SK-N-MC (cell line): ENCODE measurements around the gene ERBB4.
"Not testable (repeated sequence)": the region's sequence is repeated elsewhere in the genome, so short reads cannot be mapped to it uniquely, and the experiment has no call there.

ENCODE experiments used
- DNase-seq: peaks from one replicate; pipeline ENCODE4 v3.0.0-alpha.2; 2011; ENCODE audit warnings: low read depth, low spot score
- H3K27ac ChIP-seq: fragments of 200-600 bp; sonication (generic); 2 replicates; pipeline ENCODE4 v1.5.1; 2016; ENCODE audit warnings: mixed run types
- H3K36me3 ChIP-seq: fragments of 200-600 bp; sonication (generic); 2 replicates; pipeline ENCODE4 v1.6.1; 2017; ENCODE audit warnings: antibody characterized with exemption, low read length, mixed read lengths; ENCODE audit not compliant: insufficient read depth
- H3K4me3 ChIP-seq: fragments of 200-600 bp; sonication (generic); 2 replicates; pipeline ENCODE4 v1.5.1; 2016
- H3K9ac ChIP-seq: fragments of 200-600 bp; sonication (generic); 2 replicates; pipeline ENCODE4 v1.8.0; 2017; ENCODE audit warnings: mixed run types, mixed read lengths; ENCODE audit not compliant: insufficient read length
- H3K9me3 ChIP-seq: fragments of 200-600 bp; sonication (generic); 2 replicates; pipeline ENCODE4 v1.6.1; 2017; ENCODE audit warnings: low read depth, mild to moderate bottlenecking, antibody characterized with exemption, low read length, moderate library complexity, mixed read lengths
- EZH2 ChIP-seq: fragments of 200-600 bp; sonication (generic); IDR thresholded peaks from one replicate; pipeline ENCODE4 v1.6.1; 2017; ENCODE audit warnings: antibody characterized with exemption
- FOXP2 ChIP-seq: optimal IDR thresholded peaks from 2 replicates; pipeline ENCODE3; 2011; ENCODE audit warnings: mild to moderate bottlenecking, moderate library complexity; ENCODE audit not compliant: insufficient read depth; ENCODE audit errors: extremely low read length, control extremely low read depth
- POLR2AphosphoS5 ChIP-seq: IDR thresholded peaks from 2 replicates; pipeline ENCODE4 v1.6.1; 2012; ENCODE audit warnings: mild to moderate bottlenecking, low read depth, low read length, borderline replicate concordance

The ERBB4 gene

DNA sequence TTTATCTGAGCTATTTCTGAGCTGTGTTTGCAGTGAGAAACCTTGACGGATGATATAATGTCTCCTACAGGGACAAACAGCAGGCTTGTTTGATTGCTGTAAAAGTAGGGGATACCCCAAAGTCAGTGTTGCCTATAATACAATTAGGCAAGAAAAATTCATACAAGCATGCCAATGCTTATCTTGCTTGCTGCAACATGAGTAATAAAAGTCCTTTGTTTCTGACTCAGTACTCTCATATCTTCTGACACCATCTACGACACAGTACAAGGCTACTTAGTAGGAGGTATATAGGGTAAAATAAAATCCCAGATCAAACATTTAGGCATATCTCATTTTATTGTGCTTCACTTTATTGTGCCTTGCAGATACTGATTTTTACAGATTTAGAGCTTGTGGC lies 33.0 kb downstream of the ERBB4 start:
- Histone ChIP-seq H3K9me3 (no peaks in the 10 kb centered on the region), H3K4me3 (no peak overlapping the region), H3K9ac (no peak overlapping the region), H3K27ac (no peak overlapping the region), H3K36me3 (no peaks in the 10 kb centered on the region)
- TF ChIP-seq EZH2 (no peak), FOXP2 (no peak), POLR2AphosphoS5 (no peak)
- no peak for DNase-seq

DNA sequence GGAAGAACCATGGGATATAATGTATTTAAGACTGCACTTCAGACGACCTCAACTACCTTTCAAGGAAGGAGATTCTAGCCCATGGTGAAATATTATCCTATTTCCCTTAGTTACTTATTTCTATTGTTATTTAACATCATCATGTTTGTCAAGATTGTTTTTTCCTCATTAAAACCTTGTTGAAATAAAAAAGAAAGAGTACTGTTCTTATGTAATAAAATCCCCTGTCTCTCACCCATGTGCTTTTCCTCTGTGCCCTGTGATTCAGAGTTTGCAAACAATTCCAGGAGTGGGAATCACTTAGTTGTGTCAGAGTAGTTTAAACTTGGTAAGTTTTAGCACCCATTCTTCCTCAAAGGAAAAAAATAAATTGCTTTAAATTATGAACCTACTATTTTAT lies 43.6 kb downstream of the ERBB4 start:
- no peaks in the 10 kb centered on the region for H3K9me3 ChIP-seq
- H3K27ac ChIP-seq: peak overlapping the region; percentile 57; the same call in 1 of the 2 replicates
- no peak overlapping the region for H3K4me3 ChIP-seq
- H3K9ac ChIP-seq: no peak overlapping the region
- TF ChIP-seq FOXP2 (no peak), POLR2AphosphoS5 (no peak), EZH2 (no peak)
- no peaks in the 10 kb centered on the region for H3K36me3 ChIP-seq
- DNase-seq: no peak

DNA sequence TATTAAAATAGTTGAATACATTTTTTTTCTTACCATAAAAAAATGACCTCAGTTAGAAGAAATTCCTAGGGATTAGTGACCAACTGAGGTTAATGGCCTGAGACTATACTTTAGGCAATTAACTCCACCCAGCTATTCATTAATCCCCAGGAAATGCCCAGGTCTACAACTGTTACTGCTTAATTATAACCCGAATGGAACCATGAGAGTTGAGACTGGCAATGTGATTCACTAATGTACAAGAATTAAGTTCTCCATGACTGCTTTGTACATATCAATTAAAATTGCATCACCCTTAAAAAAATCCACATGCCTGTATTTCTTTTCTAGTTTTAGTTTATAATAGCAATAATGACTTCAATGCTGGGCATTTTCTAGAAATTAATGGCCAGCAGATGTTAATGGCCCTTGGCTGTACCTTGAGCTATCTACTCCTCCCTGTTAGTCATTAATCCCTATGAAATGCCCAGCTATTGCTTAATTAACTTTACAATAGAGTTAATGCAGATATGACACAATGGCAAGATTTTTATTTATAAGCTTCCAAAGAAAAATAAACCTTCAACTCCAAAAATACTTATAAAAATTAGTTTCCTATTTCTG lies 44.1 kb downstream of the ERBB4 start:
- Histone ChIP-seq H3K36me3 (no peaks in the 10 kb centered on the region), H3K4me3 (no peak overlapping the region), H3K9me3 (no peaks in the 10 kb centered on the region), H3K9ac (no peak overlapping the region), H3K27ac (peak overlapping the region; percentile 57)
- TF ChIP-seq FOXP2: no peak
- TF ChIP-seq EZH2: no peak
- TF ChIP-seq POLR2AphosphoS5: no peak
- DNase-seq: no peak

DNA sequence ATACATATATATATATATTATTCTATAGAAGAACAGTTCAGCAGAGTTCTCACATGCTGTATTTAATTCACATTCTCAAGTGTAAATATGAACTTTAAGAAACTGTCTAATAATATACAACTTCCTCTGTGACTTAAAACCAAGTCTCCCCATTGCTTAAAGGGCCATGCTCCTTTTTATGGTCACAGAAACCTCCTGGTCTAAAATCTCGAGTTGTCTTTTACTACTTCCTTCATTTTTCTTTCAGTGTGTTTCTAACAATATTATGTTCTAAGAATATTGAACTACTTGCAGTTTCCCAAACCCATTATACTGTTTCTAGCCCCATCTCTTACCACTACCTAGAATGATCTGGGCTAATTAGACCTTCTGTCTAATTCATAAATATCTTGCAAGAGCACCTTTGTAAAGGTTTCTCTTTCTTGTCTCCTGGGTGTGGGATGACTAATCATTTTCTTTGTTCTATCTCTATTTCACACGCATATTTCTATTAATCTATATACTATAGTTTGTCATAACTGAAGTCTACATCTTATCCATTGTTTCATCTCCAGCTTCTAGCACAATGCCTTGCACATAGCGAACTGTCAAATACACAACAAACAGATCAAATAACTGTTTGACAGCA lies 48.8 kb downstream of the ERBB4 start:
- Histone ChIP-seq H3K9ac (no peak overlapping the region), H3K27ac (no peak overlapping the region), H3K9me3 (no peaks in the 10 kb centered on the region), H3K4me3 (no peak overlapping the region), H3K36me3 (no peaks in the 10 kb centered on the region)
- DNase-seq: no peak
- TF ChIP-seq EZH2: no peak
- no peak for TF ChIP-seq FOXP2
- no peak for TF ChIP-seq POLR2AphosphoS5

DNA sequence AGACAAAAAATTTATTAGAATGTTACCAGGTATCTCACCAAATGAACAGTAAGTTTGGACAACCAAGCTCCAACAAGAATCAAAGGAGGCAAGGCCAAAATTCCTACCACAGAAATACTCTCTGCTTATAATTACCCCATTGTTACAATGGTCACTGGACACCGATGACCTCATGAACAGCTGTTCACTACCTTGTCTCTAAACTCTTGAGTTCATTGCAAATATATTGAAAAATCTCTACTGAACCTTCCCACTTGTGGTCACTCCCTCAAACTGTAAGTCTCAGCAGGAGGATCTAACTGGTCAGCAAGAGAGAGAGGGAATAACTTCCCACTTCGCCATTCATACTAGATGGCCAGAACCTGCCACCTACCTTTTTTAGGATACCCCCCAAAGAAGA lies 50.0 kb downstream of the ERBB4 start:
- Histone ChIP-seq H3K4me3 (no peak overlapping the region), H3K27ac (no peak overlapping the region), H3K36me3 (no peaks in the 10 kb centered on the region), H3K9ac (no peak overlapping the region), H3K9me3 (no peaks in the 10 kb centered on the region)
- no peak for TF ChIP-seq EZH2
- no peak for TF ChIP-seq FOXP2
- no peak for TF ChIP-seq POLR2AphosphoS5
- DNase-seq: no peak

DNA sequence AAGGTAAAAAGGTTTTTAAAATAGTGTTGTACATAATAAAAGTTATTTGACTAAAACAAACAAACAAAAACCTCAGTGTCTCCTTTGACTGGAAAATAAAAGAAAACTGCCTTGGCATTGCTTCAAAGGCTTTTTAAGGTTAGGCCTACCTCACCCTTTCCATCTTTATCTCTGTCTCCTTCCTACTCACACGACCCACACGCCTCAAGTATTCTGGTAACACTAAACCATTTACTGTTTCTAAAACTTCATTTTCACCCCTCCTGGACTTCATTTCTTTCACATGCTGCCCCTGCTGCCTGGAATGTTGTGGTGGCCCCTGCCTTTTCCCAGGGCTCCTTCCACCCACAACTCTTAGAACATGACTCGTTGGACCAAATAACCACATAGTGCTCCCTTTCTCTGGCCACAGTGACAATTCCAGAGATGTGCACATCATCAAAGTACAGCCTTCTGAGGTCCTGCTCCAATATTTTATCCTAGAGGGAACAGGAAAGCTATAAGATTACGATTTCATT lies 54.0 kb downstream of the ERBB4 start:
- TF ChIP-seq POLR2AphosphoS5 (no peak), EZH2 (no peak)

DNA sequence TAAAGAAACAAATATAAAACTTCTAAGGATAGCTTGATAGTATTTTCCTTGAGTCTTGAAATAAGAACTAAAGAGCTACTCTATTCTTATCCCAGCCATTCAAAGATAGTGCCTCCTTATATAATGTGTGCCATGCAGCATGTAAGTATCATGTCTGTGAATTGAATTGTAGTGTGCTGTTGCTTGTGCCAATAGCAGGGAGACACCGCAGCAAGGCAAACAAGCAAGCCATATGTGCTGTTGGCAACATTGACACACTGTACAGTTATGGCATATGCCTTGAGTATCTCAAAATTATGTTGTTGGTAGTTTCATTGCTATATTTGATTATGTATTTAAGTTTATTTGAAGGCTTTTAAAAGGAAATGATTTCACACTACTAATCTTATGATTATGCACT lies 58.2 kb downstream of the ERBB4 start:
- no peak overlapping the region for H3K27ac ChIP-seq
- no peak for TF ChIP-seq EZH2
- TF ChIP-seq FOXP2: no peak
- no peak for TF ChIP-seq POLR2AphosphoS5
- H3K9me3 ChIP-seq: no peaks in the 10 kb centered on the region
- DNase-seq: no peak
- no peak overlapping the region for H3K4me3 ChIP-seq
- H3K9ac ChIP-seq: no peak overlapping the region
- H3K36me3 ChIP-seq: no peaks in the 10 kb centered on the region

More for the DNA sequence above, 54.0 kb downstream of the ERBB4 start:
- Histone ChIP-seq H3K27ac (no peak overlapping the region), H3K36me3 (no peaks in the 10 kb centered on the region), H3K9me3 (no peaks in the 10 kb centered on the region), H3K9ac (no peak overlapping the region), H3K4me3 (no peak overlapping the region)
- DNase-seq: no peak

DNA sequence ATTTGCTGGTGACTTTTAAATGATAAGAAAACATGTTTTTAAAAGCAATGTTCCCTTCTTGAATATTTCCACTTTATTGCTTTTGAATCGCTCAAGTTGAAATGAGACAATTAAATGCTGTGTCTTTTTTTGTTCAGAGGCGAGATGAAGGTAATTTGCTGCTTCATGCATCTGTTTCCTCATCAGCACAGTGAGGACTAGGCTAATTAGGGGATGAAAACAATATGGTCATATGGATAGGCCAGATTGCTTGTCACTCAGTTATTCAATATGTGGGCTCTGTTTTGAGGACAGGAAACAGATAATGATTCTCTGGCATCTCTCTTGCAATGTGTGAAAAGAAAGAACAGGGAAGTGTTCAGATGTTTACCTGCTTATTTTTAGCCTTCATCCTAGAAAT lies 61.0 kb downstream of the ERBB4 start:
- no peak overlapping the region for H3K4me3 ChIP-seq
- TF ChIP-seq EZH2 (no peak), POLR2AphosphoS5 (no peak), FOXP2 (no peak)
- no peak overlapping the region for H3K27ac ChIP-seq
- no peaks in the 10 kb centered on the region for H3K36me3 ChIP-seq
- H3K9ac ChIP-seq: no peak overlapping the region
- no peaks in the 10 kb centered on the region for H3K9me3 ChIP-seq
- DNase-seq: no peak

DNA sequence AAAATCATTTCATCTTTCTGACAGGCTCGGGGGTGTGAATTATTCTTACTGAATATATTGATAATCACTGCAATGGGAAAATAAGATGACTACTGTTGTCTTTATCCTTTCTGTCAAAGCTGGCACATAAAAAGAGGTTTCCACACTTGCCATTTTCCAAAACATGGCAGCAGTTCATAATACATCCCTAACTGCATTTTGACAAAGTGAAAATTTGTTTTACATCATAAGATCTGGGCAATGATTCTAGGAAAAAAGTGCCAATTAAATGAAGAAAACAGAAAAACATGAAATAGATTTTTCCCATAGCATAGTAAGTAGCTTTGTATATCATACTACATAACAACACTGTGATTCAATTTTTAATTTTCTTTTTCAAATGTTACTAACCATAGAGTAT lies 65.4 kb downstream of the ERBB4 start:
- no peak overlapping the region for H3K9ac ChIP-seq
- no peak for DNase-seq
- H3K36me3 ChIP-seq: no peaks in the 10 kb centered on the region
- H3K4me3 ChIP-seq: no peak overlapping the region
- H3K27ac ChIP-seq: no peak overlapping the region
- no peaks in the 10 kb centered on the region for H3K9me3 ChIP-seq
- TF ChIP-seq POLR2AphosphoS5: no peak
- no peak for TF ChIP-seq FOXP2
- no peak for TF ChIP-seq EZH2

DNA sequence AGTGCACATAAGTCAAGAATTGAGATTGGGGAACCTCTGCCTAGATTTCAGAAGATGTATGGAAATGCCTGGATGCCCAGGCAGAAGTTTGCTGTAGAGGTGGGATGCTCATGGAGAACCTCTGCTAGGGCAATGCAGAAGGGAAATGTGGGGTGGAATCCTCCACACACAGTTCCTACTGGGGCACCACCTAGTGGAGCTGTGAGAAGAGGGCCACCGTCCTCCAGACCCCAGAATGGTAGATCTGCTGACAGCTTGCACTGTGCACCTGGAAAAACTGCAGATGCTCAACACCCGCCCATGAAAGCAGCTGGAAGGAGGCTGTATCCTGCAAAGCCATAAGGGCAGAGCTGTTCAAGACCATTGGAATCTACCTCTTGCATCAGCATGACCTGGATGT lies 71.1 kb downstream of the ERBB4 start:
- not testable (repeated sequence) for H3K36me3 ChIP-seq, H3K4me3 ChIP-seq, H3K9me3 ChIP-seq, H3K9ac ChIP-seq, DNase-seq, H3K27ac ChIP-seq
